Kidney (tissue), 14 donors: ENCODE data around the gene GTF3C1. TPM values are rescaled to one million over a fixed set of nuclear protein-coding genes. Genes with fewer than 3 reads are reported as not detected.

Experiments used
- DNase-seq, 5 donors: peaks; one replicate each; pipeline ENCODE4 v3.0.0-alpha.2; 2013 to 2020
- FAIRE-seq: peaks from 2 replicates; lab custom pipeline; 2012; peaks lifted over from hg19 to GRCh38; lab: Jason Lieb, UNC
- H3K27ac ChIP-seq, 2 donors: one replicate each; pipeline ENCODE4 v1.7.0; 2013; ENCODE audit warnings: low read depth in 2 of 2, low read length in 2 of 2, inconsistent platforms in 1 of 2
- H3K27me3 ChIP-seq: one replicate; pipeline ENCODE4 v1.7.1; 2013; ENCODE audit warnings: low read length, inconsistent platforms; ENCODE audit not compliant: control insufficient read depth, insufficient read depth
- H3K36me3 ChIP-seq, 3 donors: one replicate each; pipeline versions ENCODE4 v1.7.0 to v1.7.1; 2013; ENCODE audit warnings: low read length in 3 of 3, control low read depth in 1 of 3, inconsistent platforms in 1 of 3; ENCODE audit not compliant: insufficient read depth in 3 of 3, control insufficient read depth in 2 of 3
- H3K4me1 ChIP-seq, 3 donors: one replicate each; pipeline versions ENCODE4 v1.7.0 to v1.7.1; 2013; ENCODE audit warnings: low read length in 3 of 3, inconsistent platforms in 1 of 3, low read depth in 1 of 3; ENCODE audit not compliant: control insufficient read depth in 2 of 3, insufficient read depth in 2 of 3
- H3K4me3 ChIP-seq, 3 donors: one replicate each; pipeline versions ENCODE4 v1.7.0 to v1.8.1; 2013; ENCODE audit warnings: low read length in 3 of 3, control low read depth in 1 of 3, inconsistent platforms in 1 of 3
- H3K9ac ChIP-seq, 3 donors: one replicate each; pipeline versions ENCODE4 v1.7.0 to v1.7.1; 2013; ENCODE audit warnings: low read length in 3 of 3, control low read depth in 1 of 3, inconsistent platforms in 1 of 3
- H3K9me3 ChIP-seq, 3 donors: one replicate each; pipeline versions ENCODE4 v1.7.0 to v1.7.1; 2013; ENCODE audit warnings: low read length in 3 of 3, control low read depth in 1 of 3, inconsistent platforms in 1 of 3; ENCODE audit not compliant: control insufficient read depth in 2 of 3, insufficient read depth in 1 of 3
- CTCF ChIP-seq: IDR thresholded peaks from 3 replicates; pipeline ENCODE4 v1.5.1; 2012; ENCODE audit warnings: mild to moderate bottlenecking, moderate library complexity, borderline replicate concordance; ENCODE audit not compliant: insufficient read depth; ENCODE audit errors: extremely low read depth
- intact Hi-C: fragments of 100-400 bp; cut with DNase I; formaldehyde crosslinking; loops from one replicate; pipeline ENCODE4 v1.11.1; 2022
- polyA plus RNA-seq: library from polyadenylated mRNA; stranded (reverse); fragments of 350-450 nt; fragmentation: Illumina TruSeq; extraction: RNeasy Lipid Tissue Mini Kit (QIAGEN cat#74804); gene quantifications from one replicate; pipeline ENCODE4 v1.2.3, GENCODE V29; 2014; ENCODE audit warnings: low read depth, low replicate concordance; ENCODE audit not compliant: insufficient read depth
- total RNA-seq: library from RNA; stranded (reverse); fragmentation: NEBNext Ultra II Directional; extraction: Animal tissue kit (Norgen Biotek cat#: 25700); gene quantifications from one replicate; pipeline ENCODE4 v1.2.1, GENCODE V29; 2021
- donor health status: control.
- donor health status: control.
- donor health status: control.
- donor health status: control.
- donor health status: control.
- donor health status: DM: yes; HTN: yes; CAD: no.
- donor health status: Normal renal cell carcinoma (clear cell type).

Gene GTF3C1
- total and polyA plus RNA-seq, 2 donors from 2014 or later = 59.0 to 81.7 TPM

GRCh38 chr16:27439271-27440018 lies 110.3 kb downstream of the GTF3C1 start:
- DNase-seq (no peak), FAIRE-seq (no peak)
- no peak overlapping the region for H3K9ac ChIP-seq
- peaks cover 0 to 6% (median 0%) of the 10 kb centered on the region in 3 donors for H3K9me3 ChIP-seq
- TF ChIP-seq CTCF = no peak
- H3K4me3 ChIP-seq = no peak overlapping the region
- intact Hi-C loops = loop anchor here (10.0 kb wide), 1 partner anchor 55 kb away; no protein-coding TSS in a partner anchor
- no peak overlapping the region for H3K27ac ChIP-seq
- no peaks in the 10 kb centered on the region for H3K36me3 ChIP-seq
- H3K27me3 ChIP-seq = no peaks in the 10 kb centered on the region
- no peaks in the 10 kb centered on the region for H3K4me1 ChIP-seq

GRCh38 chr16:27437946-27438345 lies 111.8 kb downstream of the GTF3C1 start:
- no peaks in the 10 kb centered on the region for H3K27me3 ChIP-seq
- H3K9ac ChIP-seq = no peak overlapping the region
- no peak for DNase-seq
- no peak for FAIRE-seq
- no peak overlapping the region for H3K4me3 ChIP-seq
- H3K9me3 ChIP-seq = no peaks in the 10 kb centered on the region
- no peaks in the 10 kb centered on the region for H3K36me3 ChIP-seq
- intact Hi-C loops = no loop called here
- no peak for TF ChIP-seq CTCF
- no peak overlapping the region for H3K27ac ChIP-seq
- no peaks in the 10 kb centered on the region for H3K4me1 ChIP-seq

GRCh38 chr16:27436921-27437650 lies 112.6 kb downstream of the GTF3C1 start:
- DNase-seq = no peak
- no peaks in the 10 kb centered on the region for H3K4me1 ChIP-seq
- no peak for TF ChIP-seq CTCF
- no peaks in the 10 kb centered on the region for H3K9me3 ChIP-seq
- no peak overlapping the region for H3K4me3 ChIP-seq
- intact Hi-C loops = no loop called here
- H3K27ac ChIP-seq = no peak overlapping the region
- H3K36me3 ChIP-seq = no peaks in the 10 kb centered on the region
- FAIRE-seq = no peak
- H3K9ac ChIP-seq = no peak overlapping the region
- H3K27me3 ChIP-seq = no peaks in the 10 kb centered on the region
